ENCODE data around the gene GALNT7. TPM values are rescaled to one million over a fixed set of nuclear protein-coding genes. Genes with fewer than 3 reads are reported as not detected.

GALNT7 gene
- total RNA-seq, 2 donors from 2014 or later = 9.6 to 18.1 TPM

DNA sequence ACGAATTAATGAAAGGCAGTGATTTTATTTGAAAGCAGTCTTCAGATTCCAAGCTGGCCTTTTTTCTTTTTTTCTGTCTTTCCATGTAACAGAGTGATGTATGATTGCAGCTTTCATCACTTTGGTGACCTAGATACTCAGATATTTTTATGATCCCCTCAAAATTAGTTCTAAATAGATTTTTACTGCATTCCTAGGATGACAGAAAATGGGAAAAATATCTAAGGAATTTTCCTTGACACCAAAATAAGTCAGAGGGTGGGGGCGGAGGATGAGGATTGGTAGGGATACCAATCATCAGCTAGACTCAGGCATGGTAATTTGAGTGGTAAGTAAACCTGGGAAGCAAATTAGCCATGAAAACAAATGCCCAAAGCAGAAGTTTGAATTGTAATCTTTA, 177.5 kb downstream of the GALNT7 start:
- Mint-ChIP-seq H3K27me3 (no peaks in the 10 kb centered on the region), H3K36me3 (ENCODE audit: low read depth) (no peaks in the 10 kb centered on the region), H3K4me3 (no peak overlapping the region), H3K4me1 (no peaks in the 10 kb centered on the region), H3K27ac (no peak overlapping the region), H3K9me3 (no peaks in the 10 kb centered on the region)
- no peak for ATAC-seq (replicated peaks)

DNA sequence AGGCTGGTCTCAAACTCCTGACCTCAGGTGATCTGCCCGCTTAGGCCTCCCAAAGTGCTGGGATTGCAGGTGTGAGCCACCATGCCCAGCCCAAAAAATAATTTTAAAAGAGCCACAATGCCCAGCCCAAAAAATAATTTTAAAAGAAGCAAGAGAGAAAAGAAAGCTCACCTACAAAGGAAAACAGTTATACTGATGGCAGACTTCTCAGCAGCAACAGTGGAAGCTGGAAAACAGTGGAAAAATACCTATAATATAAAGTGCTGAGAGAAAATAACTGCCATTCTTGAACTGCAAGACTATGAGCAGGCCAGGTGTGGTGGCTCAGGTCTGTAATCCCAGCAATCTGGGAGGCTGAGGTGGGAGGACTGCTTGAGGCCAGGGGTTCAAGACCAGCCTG, 178.9 kb downstream of the GALNT7 start:
- Mint-ChIP-seq H3K36me3 (ENCODE audit: low read depth) (no peaks in the 10 kb centered on the region), H3K4me1 (no peaks in the 10 kb centered on the region), H3K4me3 (no peak overlapping the region), H3K9me3 (no peaks in the 10 kb centered on the region), H3K27me3 (no peaks in the 10 kb centered on the region), H3K27ac (no peak overlapping the region)
- no peak for ATAC-seq (replicated peaks)

DNA sequence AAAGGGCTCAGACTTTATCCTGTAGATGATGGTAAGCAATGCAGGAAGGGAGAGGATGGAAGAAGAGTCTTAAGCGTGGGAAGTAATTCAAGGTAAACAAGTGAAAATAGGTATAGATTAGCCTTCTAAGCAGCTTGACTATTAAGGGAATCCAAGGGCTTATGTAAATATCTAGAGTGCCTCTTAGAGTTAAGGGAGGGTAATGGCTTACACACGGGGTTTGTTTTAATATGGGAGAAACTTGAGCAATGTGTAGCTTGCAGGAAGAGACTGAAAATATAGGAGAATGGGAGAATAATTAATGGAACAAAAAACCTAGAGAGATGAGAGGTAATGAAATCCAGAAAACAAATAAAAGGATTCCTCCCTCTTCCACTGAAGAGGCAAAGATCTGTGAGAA, 189.3 kb downstream of the GALNT7 start:
- H3K9me3 Mint-ChIP-seq = no peaks in the 10 kb centered on the region
- H3K36me3 Mint-ChIP-seq (ENCODE audit: low read depth) = peaks cover under 1% of the 10 kb centered on the region
- no peaks in the 10 kb centered on the region for H3K4me1 Mint-ChIP-seq
- ATAC-seq (replicated peaks) = no peak
- no peaks in the 10 kb centered on the region for H3K27me3 Mint-ChIP-seq
- H3K4me3 Mint-ChIP-seq = no peak overlapping the region
- no peak overlapping the region for H3K27ac Mint-ChIP-seq

DNA sequence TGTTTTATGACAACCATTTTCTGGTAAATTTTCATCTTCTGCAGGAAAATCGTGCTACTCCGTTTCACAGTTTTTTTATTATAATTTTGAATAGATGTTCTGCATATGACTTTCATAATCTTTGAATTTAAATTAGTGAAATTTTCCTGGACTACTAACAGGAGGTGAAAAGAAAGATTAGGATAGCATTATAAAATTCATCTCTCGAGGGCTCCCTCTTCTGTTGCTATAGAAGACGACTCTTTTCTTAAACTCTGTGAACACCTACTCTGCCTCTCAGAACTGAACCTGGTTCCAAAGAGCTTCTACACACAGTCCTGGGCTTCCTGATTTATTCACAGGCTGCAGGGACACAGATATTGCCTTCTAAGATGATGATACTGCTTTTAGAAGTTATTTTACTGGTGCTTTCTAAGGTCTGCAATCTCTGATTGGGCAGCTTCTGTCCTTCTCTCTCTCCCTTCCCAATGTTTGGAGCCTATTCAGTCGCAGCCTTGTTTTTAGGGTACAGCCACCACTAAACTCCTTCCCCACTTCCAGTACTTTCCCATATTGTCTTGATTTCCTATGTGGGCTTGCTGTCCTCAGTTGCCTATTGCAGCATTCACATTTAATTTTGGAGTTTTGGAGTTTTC, 192.1 kb downstream of the GALNT7 start:
- Mint-ChIP-seq H3K4me3 (no peak overlapping the region), H3K27ac (no peak overlapping the region), H3K27me3 (no peaks in the 10 kb centered on the region), H3K4me1 (no peaks in the 10 kb centered on the region), H3K9me3 (no peaks in the 10 kb centered on the region), H3K36me3 (ENCODE audit: low read depth) (peaks cover 20% of the 10 kb centered on the region)
- ATAC-seq (replicated peaks) = no peak

DNA sequence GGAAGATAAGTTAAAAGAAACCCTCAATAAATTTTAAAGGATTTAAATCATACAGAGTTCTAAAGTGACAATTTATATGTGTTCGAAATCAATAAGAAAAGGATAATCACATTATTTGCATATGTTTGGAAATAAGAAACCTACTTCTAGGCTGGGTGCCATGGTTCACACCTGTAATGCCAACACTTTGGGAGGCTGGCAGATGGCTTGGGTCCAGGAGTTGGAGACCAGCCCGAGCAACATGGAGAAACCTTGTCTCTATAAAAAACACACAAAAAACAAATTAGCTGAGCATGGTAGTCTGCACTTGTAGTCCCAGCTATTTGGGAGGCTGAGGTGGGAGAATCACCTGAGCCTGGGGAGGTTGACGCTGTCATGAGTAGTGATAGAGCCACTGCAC, 194.1 kb downstream of the GALNT7 start:
- Mint-ChIP-seq H3K4me3 (no peak overlapping the region), H3K4me1 (peaks cover 8% of the 10 kb centered on the region), H3K9me3 (no peaks in the 10 kb centered on the region), H3K27me3 (no peaks in the 10 kb centered on the region), H3K36me3 (ENCODE audit: low read depth) (peaks cover 29% of the 10 kb centered on the region), H3K27ac (no peak overlapping the region)
- ATAC-seq (replicated peaks) = no peak

DNA sequence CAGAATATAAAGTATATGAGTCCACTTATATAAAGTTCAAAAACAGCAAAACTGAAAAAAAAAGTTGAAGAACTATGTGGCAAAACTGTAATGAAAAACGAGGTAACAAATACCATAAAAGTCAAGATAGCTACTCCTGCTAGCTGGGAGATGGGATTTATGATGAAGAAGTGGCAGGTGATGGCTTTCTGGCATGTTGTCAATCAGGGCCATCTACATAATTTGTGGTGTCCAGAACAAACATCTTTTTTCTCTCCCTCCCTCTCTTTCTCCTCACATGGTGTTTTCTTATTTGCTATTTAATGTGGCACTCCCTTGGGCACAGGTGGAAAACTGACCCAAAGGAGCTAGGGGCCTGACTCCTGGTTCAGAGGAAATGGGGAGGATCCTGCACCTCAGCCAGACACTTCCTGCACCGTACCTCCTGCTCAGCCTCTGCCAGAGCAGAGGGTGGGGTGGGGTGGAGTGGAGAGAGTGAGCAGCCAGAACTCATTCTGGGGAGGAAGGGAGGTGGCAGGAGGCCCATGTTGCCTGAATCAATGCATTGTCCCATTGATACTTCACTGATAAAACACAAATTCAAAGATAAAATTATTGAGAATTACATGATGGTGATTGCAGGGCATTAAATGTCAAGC, 196.9 kb downstream of the GALNT7 start:
- peaks cover 50% of the 10 kb centered on the region for H3K36me3 Mint-ChIP-seq (ENCODE audit: low read depth)
- H3K4me1 Mint-ChIP-seq = peaks cover 22% of the 10 kb centered on the region
- peak overlapping the region; percentile 22 for H3K4me3 Mint-ChIP-seq
- ATAC-seq (replicated peaks) = no peak
- H3K9me3 Mint-ChIP-seq = no peaks in the 10 kb centered on the region
- H3K27me3 Mint-ChIP-seq = no peaks in the 10 kb centered on the region
- peak overlapping the region; percentile 56 for H3K27ac Mint-ChIP-seq

DNA sequence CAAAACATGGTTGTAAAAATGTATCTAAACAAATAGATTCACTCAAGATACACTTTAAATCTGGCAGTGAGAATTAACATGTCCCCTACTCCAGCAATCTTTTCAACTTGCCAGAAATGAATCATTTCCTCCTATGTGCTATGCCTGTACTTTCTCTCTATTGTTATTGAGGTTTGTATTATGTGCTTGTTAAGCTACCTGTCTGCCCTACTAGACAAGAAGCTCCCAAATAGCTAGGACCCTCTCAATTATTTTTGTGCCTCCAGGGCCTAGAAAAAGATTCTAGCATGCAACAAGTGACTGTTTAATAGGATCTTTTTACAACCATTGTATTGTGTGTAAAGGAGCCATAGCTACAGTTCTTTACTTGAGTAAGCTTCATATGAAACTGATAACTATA, 198.7 kb downstream of the GALNT7 start:
- Mint-ChIP-seq H3K27ac (peak overlapping the region; percentile 70), H3K4me3 (peak overlapping the region; percentile 99), H3K27me3 (no peaks in the 10 kb centered on the region)

DNA sequence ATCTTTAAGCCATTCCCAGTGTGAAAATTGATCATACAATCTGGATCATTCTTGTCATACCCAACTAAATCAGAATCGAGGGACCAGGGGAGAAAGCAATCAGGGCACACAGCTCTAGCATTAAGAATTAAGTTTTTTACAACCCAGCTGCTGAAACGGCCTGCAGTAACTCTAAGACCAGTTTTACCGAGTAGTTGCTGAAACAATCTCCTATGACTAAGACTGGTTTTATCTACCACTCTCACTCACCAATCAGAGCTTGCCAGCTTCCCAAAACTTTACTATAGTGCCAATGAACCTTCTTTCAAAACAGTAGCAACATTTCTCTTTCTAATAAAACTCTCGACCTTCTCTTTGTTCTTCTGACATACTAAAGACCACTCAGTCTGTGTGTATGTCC, 199.3 kb downstream of the GALNT7 start:
- peak overlapping the region; percentile 70 for H3K27ac Mint-ChIP-seq
- ATAC-seq (replicated peaks) = no peak
- H3K4me1 Mint-ChIP-seq = peaks cover 23% of the 10 kb centered on the region
- no peaks in the 10 kb centered on the region for H3K27me3 Mint-ChIP-seq
- peaks cover 72% of the 10 kb centered on the region for H3K36me3 Mint-ChIP-seq (ENCODE audit: low read depth)
- no peaks in the 10 kb centered on the region for H3K9me3 Mint-ChIP-seq
- H3K4me3 Mint-ChIP-seq = peak overlapping the region; percentile 99

More for the DNA sequence above, 198.7 kb downstream of the GALNT7 start:
- H3K9me3 Mint-ChIP-seq = no peaks in the 10 kb centered on the region
- H3K36me3 Mint-ChIP-seq (ENCODE audit: low read depth) = peaks cover 65% of the 10 kb centered on the region
- peak; percentile 13 for ATAC-seq (replicated peaks)
- H3K4me1 Mint-ChIP-seq = peaks cover 22% of the 10 kb centered on the region

DNA sequence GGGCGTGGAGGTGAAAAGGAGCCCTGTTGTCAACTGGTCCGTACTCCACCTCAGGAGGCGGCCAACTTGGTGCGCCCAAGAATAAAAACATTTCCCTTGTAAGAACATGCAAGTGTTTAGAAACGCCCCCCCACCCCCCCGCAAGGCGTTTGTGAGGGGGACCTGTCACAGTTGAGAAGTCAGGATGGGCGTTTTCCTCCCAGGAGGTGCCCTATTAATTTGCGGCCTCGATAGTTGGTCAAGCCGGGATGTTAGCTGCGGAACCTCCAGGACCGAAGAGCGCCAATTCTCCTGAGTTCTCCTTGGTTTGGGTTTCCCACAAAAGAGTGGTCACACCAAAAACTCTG, 201.5 kb downstream of the GALNT7 start:
- H3K4me1 Mint-ChIP-seq = peaks cover 28% of the 10 kb centered on the region
- H3K9me3 Mint-ChIP-seq = no peaks in the 10 kb centered on the region

DNA sequence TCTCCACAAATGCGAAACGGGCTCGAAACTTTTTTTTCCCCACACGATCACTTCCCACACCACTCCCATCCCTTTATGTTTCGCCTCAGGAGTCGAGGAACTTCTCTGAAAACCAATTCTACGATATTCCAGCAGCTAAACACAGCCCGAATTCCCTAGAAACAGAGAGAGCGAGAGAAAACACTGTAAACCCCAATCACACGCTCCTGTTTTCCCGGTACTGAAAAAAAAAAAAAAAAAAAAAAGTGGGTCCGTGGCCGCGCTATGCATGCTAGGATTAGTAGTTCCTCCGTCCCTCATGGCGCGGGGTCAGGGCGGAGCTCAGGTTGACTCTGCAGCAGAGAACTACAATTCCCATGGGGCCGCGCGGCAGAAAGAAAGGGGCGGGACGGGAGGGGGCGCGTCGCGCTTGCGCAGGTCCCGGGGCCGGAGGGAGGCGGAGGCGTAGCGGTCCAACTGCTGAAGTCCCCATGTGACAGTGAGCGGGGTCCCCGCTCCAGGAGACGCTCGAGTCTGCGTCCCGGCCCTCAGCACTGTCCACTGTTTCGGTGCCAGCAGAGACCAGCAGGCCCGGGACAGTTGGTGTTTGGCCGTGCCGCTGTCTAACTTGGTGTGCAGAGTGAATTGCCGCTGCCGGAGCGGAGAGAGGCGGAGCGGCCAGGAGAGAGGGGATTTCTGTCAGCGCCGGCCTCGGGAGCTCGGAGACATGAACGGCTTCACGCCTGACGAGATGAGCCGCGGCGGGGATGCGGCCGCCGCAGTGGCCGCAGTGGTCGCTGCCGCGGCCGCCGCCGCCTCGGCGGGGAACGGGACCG, 202.1 kb downstream of the GALNT7 start, which contains the start of gene SAP30:
Gene SAP30, plus strand, starts transcription at position 478 of the 815 bp plus-strand sequence. Its CDS starts 229 bp downstream, at position 707.
- peak; percentile 87 for ATAC-seq (replicated peaks)
- H3K4me3 Mint-ChIP-seq = peak within 1 kb of the TSS; percentile 99
- no peaks in the 10 kb centered on the region for H3K27me3 Mint-ChIP-seq

More for the DNA sequence above, 201.5 kb downstream of the GALNT7 start:
- ATAC-seq (replicated peaks) = peak; percentile 18
- peak overlapping the region; percentile 99 for H3K27ac Mint-ChIP-seq
- peak overlapping the region; percentile 99 for H3K4me3 Mint-ChIP-seq
- peaks cover 79% of the 10 kb centered on the region for H3K36me3 Mint-ChIP-seq (ENCODE audit: low read depth)
- H3K27me3 Mint-ChIP-seq = no peaks in the 10 kb centered on the region

DNA sequence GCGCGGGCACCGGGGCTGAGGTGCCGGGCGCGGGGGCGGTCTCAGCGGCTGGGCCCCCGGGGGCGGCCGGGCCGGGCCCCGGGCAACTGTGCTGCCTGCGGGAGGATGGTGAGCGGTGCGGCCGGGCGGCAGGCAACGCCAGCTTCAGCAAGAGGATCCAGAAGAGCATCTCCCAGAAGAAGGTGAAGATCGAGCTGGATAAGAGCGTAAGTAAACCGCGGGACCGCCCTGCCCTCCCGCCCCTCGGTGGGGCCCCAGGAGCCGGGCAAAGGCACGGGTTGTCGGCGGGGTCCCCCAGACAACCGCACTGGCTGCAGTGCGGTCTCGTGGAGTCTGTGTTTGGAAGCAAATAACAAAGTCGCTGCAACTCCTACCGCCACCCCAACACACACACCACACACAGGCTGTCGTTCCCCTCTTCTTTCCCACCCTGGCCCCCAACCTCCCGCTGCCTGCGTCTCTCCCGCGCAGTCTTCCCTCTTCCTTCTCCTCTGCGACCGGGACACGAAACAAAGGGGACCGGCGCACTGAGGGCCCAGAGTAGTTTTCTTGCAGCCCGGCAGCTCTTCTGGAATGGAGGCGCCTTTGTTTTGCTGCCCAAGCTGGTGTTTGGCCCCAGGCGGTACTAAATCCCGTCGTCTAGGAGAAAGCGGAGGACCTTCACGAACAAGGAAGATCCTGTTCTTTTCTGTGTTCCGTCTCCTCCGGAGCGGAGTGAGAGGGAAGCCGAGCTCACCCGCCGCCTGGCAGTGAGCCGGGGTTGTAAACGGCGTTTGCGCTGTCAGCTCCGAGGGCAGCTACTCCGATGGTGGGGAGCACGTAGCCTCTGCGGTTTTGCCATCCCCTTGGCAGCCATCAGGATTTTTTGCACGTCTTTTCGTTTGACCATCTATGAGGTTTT, 202.9 kb downstream of the GALNT7 start:
- peak; percentile 9 for ATAC-seq (replicated peaks)
- peaks cover 28% of the 10 kb centered on the region for H3K4me1 Mint-ChIP-seq
- no peaks in the 10 kb centered on the region for H3K9me3 Mint-ChIP-seq
- peak overlapping the region; percentile 99 for H3K4me3 Mint-ChIP-seq
- peak overlapping the region; percentile 99 for H3K27ac Mint-ChIP-seq
- peaks cover 82% of the 10 kb centered on the region for H3K36me3 Mint-ChIP-seq (ENCODE audit: low read depth)
- H3K27me3 Mint-ChIP-seq = no peaks in the 10 kb centered on the region

More for the DNA sequence above, 202.1 kb downstream of the GALNT7 start, which contains the start of gene SAP30:
- Mint-ChIP-seq H3K9me3 (no peaks in the 10 kb centered on the region), H3K36me3 (ENCODE audit: low read depth) (peaks cover 76% of the 10 kb centered on the region), H3K4me1 (peaks cover 28% of the 10 kb centered on the region), H3K27ac (peak within 1 kb of the TSS; percentile 99)
